Measurements from ENCODE around the gene MATN4. TPM values are rescaled to one million over a fixed set of nuclear protein-coding genes. Genes with fewer than 3 reads are reported as not detected.

Gene MATN4
- total and polyA plus RNA-seq, 12 donors: 0.06 to 0.37 (median 0.16) TPM; not detected in 8

GRCh38 chr20:45317826-45318225 is 9.7 kb upstream of the MATN4 start:
- peaks cover 15% of the 10 kb centered on the region for H3K27me3 ChIP-seq
- TF ChIP-seq CTCF (IDR thresholded peaks at IDR 0.05) (no peak), POLR2A (IDR thresholded peaks at IDR 0.05) (no peak)
- intact Hi-C loops (cut with DNase I): loop anchor here (5.0 to 10.0 kb wide), 4 partner anchors 54 to 459 kb away; no protein-coding TSS in a partner anchor
- no peak overlapping the region for H3K27ac ChIP-seq
- no peaks in the 10 kb centered on the region for H3K4me1 ChIP-seq (replicated peaks in 1 of 2)
- no peak for DNase-seq
- 56 to 71% (median 60%) methylated on average over 3 of the region's 3 CpGs for whole genome bisulfite sequencing, 4 donors
- H3K4me3 ChIP-seq: no peak overlapping the region
- no peaks in the 10 kb centered on the region for H3K9me3 ChIP-seq (replicated peaks in 1 of 3)
- no peaks in the 10 kb centered on the region for H3K36me3 ChIP-seq (replicated peaks in 1 of 2)

DNA sequence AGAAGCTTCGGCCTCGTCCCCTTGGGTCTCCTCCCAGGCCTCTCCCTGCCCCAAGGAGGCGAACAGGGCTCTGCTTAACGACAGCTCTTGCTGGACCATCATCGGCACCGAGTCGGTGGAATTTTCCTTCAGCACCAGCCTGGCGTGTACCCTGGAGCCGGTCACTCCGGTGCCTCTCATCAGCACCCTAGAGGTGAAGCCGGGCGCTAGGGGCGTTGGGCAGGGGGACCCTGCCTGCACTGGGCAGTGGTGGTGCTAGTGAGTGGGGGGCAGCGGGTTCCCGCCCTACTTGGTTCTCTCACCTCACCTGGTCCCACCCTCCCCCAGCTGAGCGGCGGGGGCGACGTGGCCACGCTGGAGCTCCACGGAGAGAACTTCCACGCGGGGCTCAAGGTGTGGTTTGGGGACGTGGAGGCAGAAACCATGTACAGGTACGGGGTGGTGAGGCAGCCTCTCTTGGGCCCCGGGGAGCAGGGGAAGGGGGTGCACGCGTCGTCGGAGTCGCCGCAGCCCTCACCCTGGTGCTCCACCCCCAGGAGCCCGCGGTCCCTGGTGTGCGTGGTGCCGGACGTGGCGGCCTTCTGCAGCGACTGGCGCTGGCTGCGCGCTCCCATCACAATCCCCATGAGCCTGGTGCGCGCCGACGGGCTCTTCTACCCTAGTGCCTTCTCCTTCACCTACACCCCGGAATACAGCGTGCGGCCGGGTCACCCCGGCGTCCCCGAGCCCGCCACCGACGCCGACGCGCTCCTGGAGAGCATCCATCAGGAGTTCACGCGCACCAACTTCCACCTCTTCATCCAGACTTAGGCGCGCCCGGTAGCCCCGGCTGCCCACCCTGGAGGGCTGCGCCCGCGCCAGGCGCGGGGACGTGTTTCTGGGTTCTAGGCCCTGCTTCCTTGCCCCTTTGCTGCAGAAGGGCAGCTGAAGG is 8.3 kb upstream of the MATN4 start:
- Histone ChIP-seq H3K27ac (no peak overlapping the region), H3K4me3 (no peak overlapping the region), H3K27me3 (peaks cover 28% of the 10 kb centered on the region), H3K36me3 (replicated peaks in 1 of 2) (no peaks in the 10 kb centered on the region), H3K4me1 (replicated peaks in 1 of 2) (no peaks in the 10 kb centered on the region), H3K9me3 (replicated peaks in 1 of 3) (no peaks in the 10 kb centered on the region)
- 22 to 33% (median 28%) methylated on average over 29 to 71 of the region's 71 CpGs for WGBS, 4 donors
- intact Hi-C loops (cut with DNase I): loop anchor here (5.0 to 10.0 kb wide), 4 partner anchors 56 to 461 kb away; no protein-coding TSS in a partner anchor
- DNase-seq: no peak
- TF ChIP-seq POLR2A (IDR thresholded peaks at IDR 0.05) (no peak), CTCF (IDR thresholded peaks at IDR 0.05) (no peak)

DNA sequence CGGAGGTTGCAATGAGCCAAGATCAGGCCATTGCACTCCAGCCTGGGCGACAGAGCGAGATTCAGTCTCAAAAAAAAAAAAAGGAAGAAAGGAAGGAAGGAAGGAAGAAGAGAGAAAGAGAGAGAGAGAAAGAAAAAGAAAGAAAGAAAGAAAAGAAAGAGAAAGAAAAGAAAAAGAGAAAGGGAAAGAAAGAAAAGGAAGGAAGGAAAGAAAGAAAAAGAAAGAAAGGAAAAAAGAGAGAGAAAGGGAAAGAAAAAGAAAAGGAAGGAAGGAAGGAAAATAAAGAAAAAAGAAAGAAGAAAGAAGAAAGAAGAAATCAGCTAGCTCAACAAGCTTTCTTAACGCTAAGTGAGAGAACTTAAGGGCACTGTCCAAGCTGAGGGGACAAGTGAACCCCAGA is 7.6 kb upstream of the MATN4 start:
- Histone ChIP-seq H3K27me3 (peaks cover 29% of the 10 kb centered on the region), H3K36me3 (replicated peaks in 1 of 2) (no peaks in the 10 kb centered on the region), H3K9me3 (replicated peaks in 1 of 3) (no peaks in the 10 kb centered on the region), H3K4me3 (no peak overlapping the region), H3K27ac (no peak overlapping the region), H3K4me1 (replicated peaks in 1 of 2) (no peaks in the 10 kb centered on the region)
- intact Hi-C loops (cut with DNase I): loop anchor here (5.0 to 10.0 kb wide), 4 partner anchors 57 to 462 kb away; no protein-coding TSS in a partner anchor
- 88 to 94% (median 91%) methylated on average over 4 of the region's 4 CpGs for WGBS, 4 donors
- no peak for DNase-seq
- TF ChIP-seq POLR2A (IDR thresholded peaks at IDR 0.05) (no peak), CTCF (IDR thresholded peaks at IDR 0.05) (no peak)

GRCh38 chr20:45313943-45314342 is 5.8 kb upstream of the MATN4 start:
- DNase-seq: no peak
- WGBS, 4 donors: 75 to 80% (median 76%) methylated on average over 4 to 11 of the region's 11 CpGs
- Histone ChIP-seq H3K27me3 (peaks cover 29% of the 10 kb centered on the region), H3K4me1 (replicated peaks in 1 of 2) (no peaks in the 10 kb centered on the region), H3K27ac (no peak overlapping the region), H3K9me3 (replicated peaks in 1 of 3) (no peaks in the 10 kb centered on the region), H3K4me3 (no peak overlapping the region), H3K36me3 (replicated peaks in 1 of 2) (no peaks in the 10 kb centered on the region)
- intact Hi-C loops (cut with DNase I): loop anchor here in 1 of 2 donors (10.0 kb wide), 1 partner anchor 461 kb away; no protein-coding TSS in a partner anchor
- no peak for TF ChIP-seq POLR2A (IDR thresholded peaks at IDR 0.05)
- no peak for TF ChIP-seq CTCF (IDR thresholded peaks at IDR 0.05)

Measured in adrenal gland (tissue), 12 donors.